ENCODE measurements around the gene HSD11B1L.

Gene HSD11B1L

DNA sequence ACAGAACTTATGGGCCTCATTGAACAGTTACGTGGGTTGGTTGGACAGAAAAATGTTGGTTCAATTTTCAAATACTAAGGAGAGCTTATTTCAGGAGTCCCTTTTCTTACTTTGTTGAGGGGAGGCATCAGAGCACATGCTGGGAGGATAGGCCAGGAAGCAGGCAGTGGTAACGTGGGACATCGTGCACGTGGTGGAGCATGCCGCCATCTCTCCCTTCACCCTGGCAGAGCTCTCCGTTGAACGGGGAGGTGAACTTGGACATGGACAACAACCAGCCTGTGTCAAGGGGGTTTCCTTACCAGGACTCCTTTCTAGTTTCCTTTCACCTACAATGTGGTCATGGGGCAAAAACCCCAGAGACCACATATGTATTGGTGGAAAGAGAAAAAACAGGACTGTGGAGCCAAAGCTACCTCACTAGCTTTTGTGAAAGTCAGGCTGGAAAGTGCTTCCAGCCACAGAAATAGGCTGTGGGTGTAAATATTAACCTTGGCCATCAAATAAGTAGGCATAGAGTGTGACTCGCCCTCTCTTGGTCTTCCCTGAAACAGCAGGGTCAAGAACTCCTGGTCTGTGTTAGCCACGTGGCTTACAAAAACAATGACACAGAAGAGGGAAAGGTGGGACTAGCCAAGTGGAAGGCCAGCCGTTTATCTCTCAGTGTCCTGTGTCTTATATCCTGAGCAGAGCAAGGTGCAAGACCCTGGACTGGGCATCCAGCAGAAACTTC lies 14.9 kb upstream of the HSD11B1L start:
- DNase-seq (ENCODE audit: low read depth, low spot score): no peak

GRCh38 chr19:5666921-5667610 lies 13.8 kb upstream of the HSD11B1L start:
- no peak overlapping the region for H3K4me3 ChIP-seq (ENCODE audit: low read length)
- no peak for DNase-seq (ENCODE audit: low read depth, low spot score)

More for the DNA sequence above, 14.9 kb upstream of the HSD11B1L start:
- H3K4me3 ChIP-seq (ENCODE audit: low read length): no peak overlapping the region

DNA sequence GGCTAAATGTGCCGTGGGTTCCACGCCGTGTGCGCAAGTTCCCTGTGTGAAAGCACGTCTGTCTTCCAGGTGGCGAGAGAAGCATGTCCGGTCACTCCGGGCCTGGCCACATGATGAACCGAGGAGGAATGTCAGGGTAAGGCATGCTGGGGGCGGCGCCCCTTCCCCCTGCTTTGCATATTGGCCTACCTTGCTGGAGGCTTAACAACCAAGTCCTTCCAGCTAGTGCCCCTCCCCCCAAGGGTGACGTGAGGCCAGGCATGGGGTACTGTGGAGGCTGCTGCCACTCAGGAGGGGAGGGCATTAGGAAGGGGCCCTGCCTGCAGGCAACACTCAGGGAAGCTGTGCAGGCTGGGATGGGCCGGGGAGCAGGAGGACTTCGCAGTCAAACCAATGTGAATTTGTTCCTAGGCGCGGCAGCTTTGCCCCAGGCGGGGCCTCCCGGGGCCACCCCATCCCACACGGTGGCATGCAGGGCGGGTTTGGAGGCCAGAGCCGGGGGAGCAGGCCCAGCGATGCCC lies 13.0 kb upstream of the HSD11B1L start:
- no peak overlapping the region for H3K4me3 ChIP-seq (ENCODE audit: low read length)
- DNase-seq (ENCODE audit: low read depth, low spot score): no peak

DNA sequence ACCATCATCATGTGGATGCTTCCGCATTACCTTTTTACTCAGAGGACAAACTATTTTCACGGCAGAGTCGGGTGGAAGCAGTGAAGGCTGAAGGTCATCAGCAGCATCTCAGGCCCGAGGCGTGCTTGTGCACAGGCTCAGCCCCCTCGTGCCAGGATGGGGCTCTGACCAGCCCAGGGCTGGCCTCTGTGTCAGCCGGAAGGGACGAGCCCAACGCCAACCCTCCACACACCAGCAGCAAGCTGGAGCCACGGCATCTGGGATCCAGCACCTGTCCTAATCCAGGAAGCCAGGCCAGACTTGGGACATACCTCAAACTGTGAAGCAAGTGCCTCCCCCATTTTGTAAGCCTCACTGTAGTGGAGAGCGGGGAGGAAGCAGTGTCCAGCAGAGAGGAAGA lies 11.6 kb upstream of the HSD11B1L start:
- no peak overlapping the region for H3K4me3 ChIP-seq (ENCODE audit: low read length)
- DNase-seq (ENCODE audit: low read depth, low spot score): no peak

DNA sequence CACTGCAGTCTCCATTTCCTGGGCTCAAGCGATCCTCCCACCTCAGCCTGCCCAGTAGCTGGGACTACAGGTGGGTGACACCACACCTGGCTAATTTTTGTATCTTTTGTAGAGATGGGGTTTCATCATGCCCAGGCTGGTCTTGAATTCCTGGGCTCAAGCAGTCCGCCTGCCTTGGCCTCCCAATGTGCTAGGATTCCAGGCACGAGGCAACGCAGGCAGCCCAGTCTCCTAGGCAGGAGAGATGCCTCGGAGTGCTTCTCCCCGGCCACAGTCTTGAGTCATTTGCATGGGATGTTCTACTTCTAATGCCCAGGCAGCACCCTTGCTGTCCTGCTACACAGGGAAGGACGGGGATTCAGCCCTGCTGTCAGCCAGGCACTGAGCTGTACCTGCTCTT lies 9.2 kb upstream of the HSD11B1L start:
- no peak overlapping the region for H3K4me3 ChIP-seq (ENCODE audit: low read length)
- DNase-seq (ENCODE audit: low read depth, low spot score): no peak

DNA sequence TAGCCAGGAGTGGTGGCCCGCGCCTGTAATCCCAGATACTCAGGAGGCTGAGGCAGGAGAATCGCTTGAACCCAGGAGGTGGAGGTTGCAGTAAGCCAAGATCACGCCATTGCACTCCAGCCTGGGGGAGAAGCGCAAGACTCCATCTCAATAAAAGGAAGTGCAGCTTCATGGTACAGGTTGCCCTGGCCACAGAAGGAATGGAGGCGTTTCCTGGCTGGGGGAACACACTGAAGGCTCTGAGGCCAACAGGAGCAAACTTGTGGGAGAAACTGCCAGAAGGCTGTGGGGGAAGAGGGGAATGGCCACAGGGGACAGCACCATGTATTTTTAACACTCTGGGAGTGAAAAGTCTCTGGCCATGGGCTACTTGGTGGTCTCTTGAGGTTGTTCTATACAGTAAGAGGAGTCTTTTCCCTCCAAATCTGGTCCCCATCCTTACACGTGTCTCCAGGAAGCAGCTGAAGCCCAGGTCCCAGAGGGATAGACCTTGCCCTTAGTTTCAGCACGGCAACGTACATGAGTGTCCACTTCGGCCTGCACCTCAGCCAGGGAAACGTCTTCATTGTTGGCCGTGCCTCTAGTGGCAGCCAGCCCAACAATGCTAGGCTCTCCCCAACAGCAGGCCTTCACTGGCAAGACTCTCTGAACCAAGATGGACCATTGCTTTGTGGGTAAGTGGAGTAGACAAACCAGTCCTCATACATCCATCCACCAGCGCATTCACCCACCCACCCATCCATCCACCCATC lies 7.9 kb upstream of the HSD11B1L start:
- H3K4me3 ChIP-seq (ENCODE audit: low read length): no peak overlapping the region
- DNase-seq (ENCODE audit: low read depth, low spot score): no peak

DNA sequence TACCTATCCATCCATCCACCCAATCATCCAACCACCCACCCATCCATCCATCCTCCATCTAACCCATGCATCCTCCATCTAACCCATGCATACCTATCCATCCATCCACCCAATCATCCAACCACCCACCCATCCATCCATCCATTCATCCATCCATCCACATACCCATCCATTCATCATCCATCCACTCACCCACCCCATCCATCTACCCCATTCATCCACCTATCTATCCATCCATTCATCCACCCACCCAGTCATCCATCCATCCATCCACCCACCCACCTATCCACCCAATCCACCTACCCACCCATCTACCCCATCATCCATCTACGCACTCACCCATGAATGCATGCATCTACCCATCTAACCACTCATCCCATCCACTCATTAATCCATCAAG lies 7.1 kb upstream of the HSD11B1L start:
- no peak for DNase-seq (ENCODE audit: low read depth, low spot score)
- no peak overlapping the region for H3K4me3 ChIP-seq (ENCODE audit: low read length)

DNA sequence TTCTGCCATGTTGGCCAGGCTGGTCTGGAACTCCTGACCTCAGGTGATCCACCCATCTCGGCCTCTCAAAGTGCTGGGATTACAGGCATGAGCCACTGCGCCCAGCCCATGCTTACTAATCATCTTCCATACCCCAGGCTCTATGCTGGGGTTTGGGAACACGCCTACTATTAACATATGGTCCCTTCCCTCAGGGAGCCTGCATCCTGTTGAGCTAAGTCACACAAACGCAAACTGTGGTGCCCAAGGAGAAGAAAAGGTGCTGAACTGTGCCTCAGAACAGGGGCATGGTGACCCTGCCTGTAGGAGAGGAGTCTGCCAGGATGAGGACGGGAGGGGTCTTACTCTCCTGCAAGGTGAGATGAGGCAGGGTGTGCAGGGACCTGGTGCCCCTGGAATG lies 6.1 kb upstream of the HSD11B1L start:
- H3K4me3 ChIP-seq (ENCODE audit: low read length): no peak overlapping the region
- no peak for DNase-seq (ENCODE audit: low read depth, low spot score)

- no peak overlapping the region for H3K4me3 ChIP-seq (ENCODE audit: low read length)
- no peak for DNase-seq (ENCODE audit: low read depth, low spot score)
Measured at GRCh38 chr19:5676105-5676771, 4.6 kb upstream of the HSD11B1L start.

GRCh38 chr19:5676772-5677105 lies 4.1 kb upstream of the HSD11B1L start:
- H3K4me3 ChIP-seq (ENCODE audit: low read length): no peak overlapping the region
- DNase-seq (ENCODE audit: low read depth, low spot score): no peak

GRCh38 chr19:5677136-5677535 lies 3.7 kb upstream of the HSD11B1L start:
- DNase-seq (ENCODE audit: low read depth, low spot score): no peak
- H3K4me3 ChIP-seq (ENCODE audit: low read length): no peak overlapping the region

DNA sequence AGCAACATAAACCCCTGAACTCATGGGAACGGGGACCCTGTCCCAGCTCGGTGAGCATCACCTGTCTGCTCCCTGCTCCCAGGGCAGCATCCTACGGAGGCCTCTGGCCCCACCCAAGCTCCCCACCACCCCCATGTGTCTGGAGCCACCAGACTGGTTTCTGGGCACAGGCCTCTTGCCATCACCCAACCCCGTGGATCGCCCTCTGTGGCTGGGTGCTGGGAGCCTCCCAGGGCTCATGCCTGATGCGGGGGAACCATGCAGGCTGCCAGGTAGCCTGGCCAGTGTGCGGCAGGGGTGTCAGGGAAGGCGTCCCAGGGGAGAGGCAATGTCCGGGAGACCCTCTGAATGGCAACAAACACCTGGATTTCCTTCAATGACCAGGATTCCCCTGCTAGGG lies 3.2 kb upstream of the HSD11B1L start:
- no peak overlapping the region for H3K4me3 ChIP-seq (ENCODE audit: low read length)

GRCh38 chr19:5678071-5678718 lies 2.6 kb upstream of the HSD11B1L start:
- no peak for DNase-seq (ENCODE audit: low read depth, low spot score)
- H3K4me3 ChIP-seq (ENCODE audit: low read length): no peak overlapping the region

More for the DNA sequence above, 3.2 kb upstream of the HSD11B1L start:
- DNase-seq (ENCODE audit: low read depth, low spot score): no peak

- no peak for DNase-seq (ENCODE audit: low read depth, low spot score)
- peak overlapping the region; percentile 97 for H3K4me3 ChIP-seq (ENCODE audit: low read length)
Measured at GRCh38 chr19:5679289-5680083, 1.3 kb upstream of the HSD11B1L start.

- H3K4me3 ChIP-seq (ENCODE audit: low read length): peak overlapping the region; percentile 97
- no peak for DNase-seq (ENCODE audit: low read depth, low spot score)
Measured at GRCh38 chr19:5680084-5680436, 767 bp upstream of the HSD11B1L start.

- no peak for DNase-seq (ENCODE audit: low read depth, low spot score)
- H3K4me3 ChIP-seq (ENCODE audit: low read length): peak overlapping the region; percentile 97
Measured at GRCh38 chr19:5681391-5682106, 722 bp downstream of the HSD11B1L start.

DNA sequence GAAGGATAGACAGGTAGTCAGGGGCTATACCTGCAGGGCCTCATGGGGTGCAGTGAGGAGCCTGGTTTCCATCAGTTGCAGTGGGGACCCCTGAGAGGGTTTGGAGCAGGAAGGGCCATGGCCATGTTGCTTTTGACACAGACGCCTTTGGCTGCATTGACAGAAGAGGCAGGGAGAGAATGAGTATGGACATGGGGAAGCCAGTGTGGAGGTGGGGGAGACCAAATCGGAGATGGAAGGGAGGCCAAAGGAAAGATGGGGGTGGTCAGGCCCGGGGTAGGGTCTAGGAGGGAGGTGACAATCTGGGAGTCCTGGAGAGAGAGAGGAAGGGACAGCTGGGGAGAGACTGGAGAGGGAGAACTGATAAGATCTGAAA lies 1.3 kb downstream of the HSD11B1L start:
- no peak for DNase-seq (ENCODE audit: low read depth, low spot score)
- H3K4me3 ChIP-seq (ENCODE audit: low read length): no peak overlapping the region

All from Jurkat, Clone E6-1 (cell line).